SK-N-SH treated with all-trans-retinoic acid at 6 μM for 48 hours (cell line): ENCODE results near the gene PAK6.

Experiments used
- ATAC-seq: fragments of 200-7000 bp; cut with Tn5 transposase; 3 replicates; pipeline ENCODE4 v1.9.1; 2020; ENCODE audit warnings: mild to moderate bottlenecking, moderate library complexity
- ARNTL ChIP-seq: fragments of 450-650 bp; formaldehyde crosslinking; IDR thresholded peaks from 2 replicates; pipeline ENCODE4 v1.5.0; 2020; ENCODE audit warnings: low read depth, mild to moderate bottlenecking, moderate library complexity, borderline replicate concordance
- BACH2 ChIP-seq: fragments of 250-450 bp; sonication (Bioruptor Pico); IDR thresholded peaks from 2 replicates; pipeline ENCODE4 v1.9.0; 2021; ENCODE audit warnings: mild to moderate bottlenecking, borderline replicate concordance
- GLIS3 ChIP-seq: fragments of 250-450 bp; sonication (Bioruptor Pico); IDR thresholded peaks from 2 replicates; pipeline ENCODE4 v1.5.0; 2020; ENCODE audit warnings: mild to moderate bottlenecking, moderate library complexity
- ISL1 ChIP-seq: fragments of 250-450 bp; sonication (Bioruptor Pico); IDR thresholded peaks from 2 replicates; pipeline ENCODE4 v2.1.2; 2022; ENCODE audit warnings: mild to moderate bottlenecking, moderate library complexity
- OSR1 ChIP-seq: fragments of 250-450 bp; sonication (Bioruptor Pico); IDR thresholded peaks from 2 replicates; pipeline ENCODE4 v1.8.0; 2022; ENCODE audit warnings: moderate library complexity, mild to moderate bottlenecking, inconsistent platforms
- PATZ1 ChIP-seq: fragments of 250-450 bp; sonication (Bioruptor Pico); IDR thresholded peaks from 2 replicates; pipeline ENCODE4 v1.8.0; 2020; ENCODE audit warnings: mild to moderate bottlenecking, moderate library complexity, borderline replicate concordance
- PPARA ChIP-seq: fragments of 250-450 bp; sonication (Bioruptor Pico); IDR thresholded peaks from 2 replicates; pipeline ENCODE4 v1.5.0; 2020; ENCODE audit warnings: mild to moderate bottlenecking, borderline replicate concordance
- SNAI2 ChIP-seq: fragments of 250-450 bp; sonication (Bioruptor Pico); IDR thresholded peaks from 2 replicates; pipeline ENCODE4 v1.5.0; 2020; ENCODE audit warnings: mild to moderate bottlenecking, moderate library complexity
- TCF4 ChIP-seq: fragments of 250-450 bp; sonication (Bioruptor Pico); IDR thresholded peaks from 2 replicates; pipeline ENCODE4 v1.8.0; 2021; ENCODE audit warnings: mild to moderate bottlenecking, moderate library complexity, borderline replicate concordance
- TOX ChIP-seq: fragments of 250-450 bp; sonication (Bioruptor Pico); IDR thresholded peaks from 2 replicates; pipeline ENCODE4 v1.8.0; 2021; ENCODE audit warnings: mild to moderate bottlenecking, moderate library complexity, borderline replicate concordance
- TSHZ2 ChIP-seq: fragments of 250-450 bp; sonication (Bioruptor Pico); IDR thresholded peaks from 2 replicates; pipeline ENCODE4 v1.5.0; 2020; ENCODE audit warnings: mild to moderate bottlenecking, moderate library complexity
- ZC3H10 ChIP-seq: fragments of 250-450 bp; sonication (Bioruptor Pico); IDR thresholded peaks from 2 replicates; pipeline ENCODE4 v1.5.1; 2021; ENCODE audit warnings: mild to moderate bottlenecking, moderate library complexity
- ZFP3 ChIP-seq: fragments of 250-450 bp; sonication (Bioruptor Pico); IDR thresholded peaks from 2 replicates; pipeline ENCODE4 v1.5.0; 2020; ENCODE audit warnings: mild to moderate bottlenecking, moderate library complexity
- ZFP30 ChIP-seq: fragments of 450-650 bp; formaldehyde crosslinking; IDR thresholded peaks from 2 replicates; pipeline ENCODE4 v1.5.0; 2022; ENCODE audit warnings: mild to moderate bottlenecking, moderate library complexity
- ZNF565 ChIP-seq: fragments of 450-650 bp; formaldehyde crosslinking; conservative IDR thresholded peaks from 2 replicates; pipeline ENCODE4 v1.5.0; 2020; ENCODE audit warnings: low read depth, mild to moderate bottlenecking, moderate library complexity
- ZNF70 ChIP-seq: fragments of 450-650 bp; formaldehyde crosslinking; IDR thresholded peaks from 2 replicates; pipeline ENCODE4 v1.5.0; 2020; ENCODE audit warnings: mild to moderate bottlenecking, moderate library complexity
- ZNF8 ChIP-seq: fragments of 450-650 bp; formaldehyde crosslinking; IDR thresholded peaks from 2 replicates; pipeline ENCODE4 v1.5.0; 2020; ENCODE audit warnings: mild to moderate bottlenecking, moderate library complexity
- TF ChIP-seq, protein P1 (sequence below): fragments of 250-450 bp; sonication (Bioruptor Pico); IDR thresholded peaks from 2 replicates; pipeline ENCODE4 v1.5.1; 2020; ENCODE audit warnings: low read depth, mild to moderate bottlenecking, moderate library complexity
- TF ChIP-seq, protein P2 (sequence below): fragments of 250-450 bp; sonication (Bioruptor Pico); IDR thresholded peaks from 2 replicates; pipeline ENCODE4 v1.8.0; 2021; ENCODE audit warnings: low read depth, mild to moderate bottlenecking, moderate library complexity, borderline replicate concordance

The PAK6 gene

DNA sequence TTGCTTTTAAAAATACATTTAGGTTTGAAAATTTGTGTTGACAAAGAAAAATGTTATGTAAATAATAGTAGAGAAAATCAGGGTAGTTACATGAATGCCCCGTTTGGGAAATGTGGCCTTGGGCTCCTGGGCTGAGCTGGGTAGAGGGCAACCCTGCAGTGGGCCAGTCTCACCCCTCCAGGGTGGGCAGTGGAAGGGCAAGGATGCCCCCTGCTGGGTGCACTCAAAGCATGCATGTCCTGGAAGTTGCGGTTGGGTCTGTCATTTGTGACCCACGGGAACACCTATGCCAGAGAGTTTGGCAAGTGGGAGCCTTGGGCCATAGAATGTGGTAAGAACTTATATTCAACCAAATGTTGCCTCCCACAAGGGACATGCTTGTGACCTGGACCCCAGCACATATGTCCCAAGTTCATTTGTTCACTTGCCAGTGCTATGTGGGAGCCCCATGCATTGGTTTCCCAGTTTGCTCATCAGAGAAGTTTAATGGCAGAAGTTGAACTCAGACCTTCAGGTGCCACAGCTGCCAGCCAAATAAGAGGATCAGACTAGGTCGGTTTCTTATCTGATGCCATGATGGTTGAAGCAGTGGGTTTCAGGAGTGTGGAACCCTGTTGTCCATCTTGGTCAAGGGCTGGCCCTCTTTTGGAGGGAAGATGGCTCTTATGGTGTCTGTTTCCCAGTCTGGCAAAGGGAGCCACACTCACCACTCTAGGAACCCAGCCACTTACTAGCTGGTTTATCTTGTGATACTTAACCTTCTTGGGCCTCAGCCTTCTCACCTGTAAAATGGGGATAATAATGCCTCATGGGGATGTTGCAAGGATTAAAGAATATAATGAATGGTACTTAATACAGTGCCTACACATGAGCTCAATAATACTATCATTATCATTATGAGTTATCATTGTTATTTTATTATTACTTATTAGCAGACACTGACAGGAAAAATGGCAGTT lies 71.4 kb downstream of the PAK6 start:
- TF ChIP-seq ZNF70 (no peak), ZNF8 (CRISPR knock-in tag) (no peak), BACH2 (no peak), OSR1 (CRISPR knock-in tag) (no peak), ARNTL (no peak), GLIS3 (CRISPR knock-in tag) (no peak), PATZ1 (CRISPR knock-in tag) (no peak), TSHZ2 (CRISPR knock-in tag) (no peak), ISL1 (CRISPR knock-in tag) (no peak), TCF4 (no peak)
- TF ChIP-seq, protein P1, sequence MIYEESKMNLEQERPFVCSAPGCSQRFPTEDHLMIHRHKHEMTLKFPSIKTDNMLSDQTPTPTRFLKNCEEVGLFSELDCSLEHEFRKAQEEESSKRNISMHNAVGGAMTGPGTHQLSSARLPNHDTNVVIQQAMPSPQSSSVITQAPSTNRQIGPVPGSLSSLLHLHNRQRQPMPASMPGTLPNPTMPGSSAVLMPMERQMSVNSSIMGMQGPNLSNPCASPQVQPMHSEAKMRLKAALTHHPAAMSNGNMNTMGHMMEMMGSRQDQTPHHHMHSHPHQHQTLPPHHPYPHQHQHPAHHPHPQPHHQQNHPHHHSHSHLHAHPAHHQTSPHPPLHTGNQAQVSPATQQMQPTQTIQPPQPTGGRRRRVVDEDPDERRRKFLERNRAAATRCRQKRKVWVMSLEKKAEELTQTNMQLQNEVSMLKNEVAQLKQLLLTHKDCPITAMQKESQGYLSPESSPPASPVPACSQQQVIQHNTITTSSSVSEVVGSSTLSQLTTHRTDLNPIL = no peak
- TF ChIP-seq, protein P2, sequence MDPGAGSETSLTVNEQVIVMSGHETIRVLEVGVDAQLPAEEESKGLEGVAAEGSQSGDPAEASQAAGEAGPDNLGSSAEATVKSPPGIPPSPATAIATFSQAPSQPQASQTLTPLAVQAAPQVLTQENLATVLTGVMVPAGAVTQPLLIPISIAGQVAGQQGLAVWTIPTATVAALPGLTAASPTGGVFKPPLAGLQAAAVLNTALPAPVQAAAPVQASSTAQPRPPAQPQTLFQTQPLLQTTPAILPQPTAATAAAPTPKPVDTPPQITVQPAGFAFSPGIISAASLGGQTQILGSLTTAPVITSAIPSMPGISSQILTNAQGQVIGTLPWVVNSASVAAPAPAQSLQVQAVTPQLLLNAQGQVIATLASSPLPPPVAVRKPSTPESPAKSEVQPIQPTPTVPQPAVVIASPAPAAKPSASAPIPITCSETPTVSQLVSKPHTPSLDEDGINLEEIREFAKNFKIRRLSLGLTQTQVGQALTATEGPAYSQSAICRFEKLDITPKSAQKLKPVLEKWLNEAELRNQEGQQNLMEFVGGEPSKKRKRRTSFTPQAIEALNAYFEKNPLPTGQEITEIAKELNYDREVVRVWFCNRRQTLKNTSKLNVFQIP (CRISPR knock-in tag) = no peak
- TF ChIP-seq, all 23 proteins: peak for 0
- peak; percentile 89 for ATAC-seq

DNA sequence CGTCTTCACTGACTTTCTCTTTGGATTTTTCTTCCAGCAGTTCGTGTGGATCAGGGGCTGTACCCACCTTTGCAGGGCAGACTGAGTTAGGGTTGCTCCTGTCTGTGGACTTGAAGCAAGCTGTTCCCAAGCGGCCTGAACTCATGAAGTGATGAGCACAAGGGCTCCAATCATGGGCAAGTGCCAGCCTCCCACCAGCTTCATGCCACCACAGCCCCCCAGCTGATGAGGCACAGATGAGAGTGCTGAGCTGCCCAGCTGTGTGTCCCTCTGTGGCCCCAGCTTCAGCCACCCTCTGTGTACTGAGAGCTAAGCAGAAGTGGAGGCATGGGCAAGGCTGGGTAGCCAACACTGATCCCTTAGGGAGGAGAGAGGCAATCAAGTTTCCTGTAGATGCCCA lies 72.1 kb downstream of the PAK6 start:
- no peak for TF ChIP-seq ZC3H10 (CRISPR knock-in tag)
- TF ChIP-seq PPARA (CRISPR knock-in tag) = no peak
- TF ChIP-seq ISL1 (CRISPR knock-in tag) = no peak
- TF ChIP-seq ZFP3 = no peak
- TF ChIP-seq BACH2 = no peak
- no peak for TF ChIP-seq GLIS3 (CRISPR knock-in tag)
- no peak for TF ChIP-seq PATZ1 (CRISPR knock-in tag)
- no peak for TF ChIP-seq ARNTL
- no peak for TF ChIP-seq ZFP30 (CRISPR knock-in tag)
- no peak for TF ChIP-seq TCF4
- no peak for TF ChIP-seq ZNF565 (CRISPR knock-in tag)
- TF ChIP-seq SNAI2 (CRISPR knock-in tag) = no peak
- TF ChIP-seq, protein P2 (CRISPR knock-in tag) = no peak
- TF ChIP-seq TSHZ2 (CRISPR knock-in tag) = no peak
- TF ChIP-seq TOX (CRISPR knock-in tag) = no peak
- no peak for ATAC-seq
